Measurements from ENCODE around the gene SPOCK2.
"Not testable (repeated sequence)": the region's sequence is repeated elsewhere in the genome, so short reads cannot be mapped to it uniquely, and the experiment has no call there.

Gene SPOCK2

GRCh38 chr10:72032409-72033162 is 55.8 kb downstream of the SPOCK2 start:
- not testable (repeated sequence) for DNase-seq (ENCODE audit: low read depth in 2 of 2)

GRCh38 chr10:72031706-72032105 is 56.6 kb downstream of the SPOCK2 start:
- DNase-seq (ENCODE audit: low read depth in 2 of 2) = no peak

DNA sequence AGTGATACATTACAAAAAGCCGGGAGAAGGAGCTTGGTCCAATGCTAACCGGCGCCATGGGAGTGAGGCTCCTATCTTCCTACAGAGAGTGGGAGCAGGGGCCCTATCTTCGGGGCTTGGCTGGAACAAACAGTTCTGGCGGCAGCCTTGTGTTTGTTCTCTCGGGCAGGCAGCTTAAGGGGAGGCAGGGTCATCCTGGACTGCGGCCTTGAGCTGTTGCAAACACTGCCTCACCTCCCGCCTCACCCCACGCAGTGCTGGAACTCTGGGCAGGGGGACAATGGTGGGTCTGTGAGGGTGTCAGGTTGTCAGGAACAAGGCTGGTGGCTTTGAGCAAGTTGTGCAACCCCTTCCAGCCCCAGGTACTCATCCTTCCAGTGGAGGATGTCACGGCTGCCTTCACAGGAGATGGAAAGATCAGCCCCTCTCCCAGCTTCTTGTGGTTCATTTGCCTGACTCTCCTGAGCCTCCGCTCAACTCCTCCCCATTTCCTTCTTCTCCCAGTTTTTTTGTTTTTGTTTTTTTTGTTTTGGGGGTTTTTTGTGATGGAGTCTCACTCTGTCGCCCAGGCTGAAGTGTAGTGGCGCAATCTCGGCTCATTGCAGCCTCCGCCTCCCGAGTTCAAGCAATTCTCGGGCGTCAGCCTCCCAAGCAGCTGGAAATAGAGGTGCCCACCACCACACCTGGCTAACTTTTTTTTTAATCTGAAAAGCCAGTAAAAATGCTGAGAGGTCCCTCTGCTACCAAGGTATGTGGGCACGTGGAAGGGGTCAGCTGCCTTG is 57.4 kb downstream of the SPOCK2 start:
- no peak for DNase-seq (ENCODE audit: low read depth in 2 of 2)

GRCh38 chr10:72029414-72029813 is 58.9 kb downstream of the SPOCK2 start:
- DNase-seq (ENCODE audit: low read depth in 2 of 2) = no peak

DNA sequence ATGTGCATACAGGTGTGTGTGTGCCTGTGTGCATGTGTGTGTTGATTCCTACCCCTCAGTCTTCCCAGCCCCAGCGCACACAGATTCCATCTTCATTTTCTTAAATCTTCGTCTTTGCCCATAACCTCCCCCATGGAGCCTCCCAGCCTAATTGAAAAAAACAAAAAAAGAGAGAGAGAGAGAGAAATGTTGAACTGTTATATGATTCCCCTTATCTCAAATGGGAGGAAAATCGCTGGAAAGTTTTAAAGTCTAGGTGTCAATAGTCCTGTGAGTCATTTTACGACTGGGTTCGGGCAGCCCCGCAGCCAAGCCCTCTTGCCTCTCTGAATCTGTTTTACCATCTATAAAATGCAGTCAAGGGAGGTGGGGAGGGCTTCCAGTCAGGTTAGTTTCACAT is 60.9 kb downstream of the SPOCK2 start:
- DNase-seq (ENCODE audit: low read depth in 2 of 2) = no peak

- no peak for DNase-seq (ENCODE audit: low read depth in 2 of 2)
Observed at GRCh38 chr10:72026278-72027111, 61.9 kb downstream of the SPOCK2 start.

DNA sequence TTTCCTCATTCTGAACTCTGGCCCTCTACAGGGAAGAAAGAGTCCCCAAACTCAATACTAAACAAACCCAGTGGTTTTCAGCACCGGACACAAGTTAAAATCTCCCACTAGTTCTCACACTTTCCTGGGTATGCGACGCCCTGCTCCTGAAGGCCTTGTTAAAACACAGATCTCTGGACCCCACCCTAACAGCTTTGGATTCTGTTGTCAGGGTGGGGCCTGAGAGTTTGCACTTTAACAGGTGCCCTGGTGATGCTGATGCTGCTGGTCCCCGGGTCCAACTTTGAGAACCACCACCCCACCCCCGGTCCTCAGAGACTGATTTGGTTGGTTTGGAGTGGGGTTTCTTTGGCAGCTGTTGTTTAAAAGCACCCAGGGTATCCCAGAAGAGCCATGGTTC is 62.5 kb downstream of the SPOCK2 start:
- DNase-seq (ENCODE audit: low read depth in 2 of 2) = no peak

DNA sequence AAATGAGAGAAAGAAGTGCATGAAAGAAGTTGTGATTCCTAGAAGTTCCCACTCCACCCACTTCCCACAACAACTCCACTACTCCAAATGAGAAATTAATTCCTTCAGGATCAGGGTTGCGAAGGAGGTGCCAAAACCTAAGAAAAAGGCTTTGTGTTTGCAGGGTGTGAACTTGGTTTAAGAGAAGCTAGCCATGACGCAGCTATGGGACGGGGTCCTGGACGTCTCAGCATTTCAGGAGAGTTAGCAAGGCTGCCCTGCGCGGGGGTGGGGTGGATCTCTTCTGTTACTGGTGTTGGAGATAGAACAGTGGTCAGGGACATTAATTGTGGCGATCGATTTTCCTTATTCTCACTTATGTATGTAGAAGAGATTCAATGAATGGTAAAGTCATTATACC is 63.0 kb downstream of the SPOCK2 start:
- DNase-seq (ENCODE audit: low read depth in 2 of 2) = no peak

- no peak for DNase-seq (ENCODE audit: low read depth in 2 of 2)
Observed at GRCh38 chr10:72024596-72024995, 63.8 kb downstream of the SPOCK2 start.

- DNase-seq (ENCODE audit: low read depth in 2 of 2) = no peak
Observed at GRCh38 chr10:72022228-72022627, 66.1 kb downstream of the SPOCK2 start.

DNA sequence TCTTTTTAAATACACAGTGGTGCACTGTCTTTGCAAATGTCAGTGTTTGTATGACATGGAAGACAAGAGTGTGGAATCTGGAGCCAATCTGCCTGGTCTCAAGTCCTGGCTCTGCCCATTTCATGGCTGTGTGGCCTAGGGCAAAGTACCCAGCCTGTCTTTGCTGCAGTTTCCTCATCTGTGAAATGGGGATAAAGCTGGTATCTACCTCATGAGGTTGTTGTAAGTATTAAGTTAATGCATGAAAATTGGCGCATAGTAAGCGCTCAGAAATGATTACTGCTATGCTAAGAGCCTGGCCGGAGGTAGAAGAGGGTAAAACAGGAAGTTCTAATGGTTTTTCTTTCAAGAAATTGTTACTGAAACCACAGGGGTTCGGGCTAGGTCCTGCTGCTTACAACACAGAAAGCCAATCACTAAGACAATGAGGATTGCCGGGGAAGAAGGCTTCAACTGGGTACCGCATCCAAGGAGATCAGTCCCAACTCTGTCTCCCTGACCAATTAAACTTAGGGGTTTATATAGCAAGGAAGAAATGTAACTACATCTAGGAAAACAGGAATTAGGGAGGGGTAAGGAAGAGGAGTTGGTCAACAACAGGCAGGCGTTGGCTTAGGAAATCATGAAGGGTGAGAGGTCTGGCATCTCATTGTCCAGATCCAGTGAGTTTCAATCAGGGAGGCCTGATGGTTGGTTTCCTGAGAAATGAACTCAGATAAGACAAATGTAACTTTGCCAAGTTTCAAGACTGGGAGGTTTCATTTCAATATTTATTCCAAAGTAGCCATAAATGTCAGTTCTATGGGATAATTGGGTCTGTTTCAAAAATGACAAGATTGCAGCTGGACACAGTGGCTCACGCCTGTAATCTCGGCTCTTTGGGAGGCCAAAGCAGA is 67.2 kb downstream of the SPOCK2 start:
- no peak for DNase-seq (ENCODE audit: low read depth in 2 of 2)

- no peak for DNase-seq (ENCODE audit: low read depth in 2 of 2)
Observed at GRCh38 chr10:72019085-72019876, 69.1 kb downstream of the SPOCK2 start.

- no peak for DNase-seq (ENCODE audit: low read depth in 2 of 2)
Observed at GRCh38 chr10:72016608-72017300, 71.6 kb downstream of the SPOCK2 start.

DNA sequence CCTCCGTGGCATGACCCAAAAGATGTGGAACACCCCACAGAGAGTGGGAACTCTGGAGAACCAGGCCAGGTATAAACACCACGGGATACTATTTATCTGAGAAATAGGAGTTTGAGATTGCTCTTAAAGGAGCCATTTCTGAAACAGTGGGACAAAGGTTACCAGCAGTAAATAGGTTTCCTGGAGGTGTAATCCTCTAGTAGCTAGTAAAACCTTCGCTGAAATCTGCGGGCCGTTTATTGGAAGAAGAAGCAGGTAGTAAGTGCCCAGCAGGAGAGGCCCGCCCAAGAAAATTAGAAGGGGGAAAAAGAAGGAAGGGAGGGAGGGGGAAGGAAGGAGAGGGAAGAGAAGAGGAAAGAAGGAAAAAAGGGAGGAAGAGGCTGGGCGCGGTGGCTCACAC is 72.5 kb downstream of the SPOCK2 start:
- no peak for DNase-seq (ENCODE audit: low read depth in 2 of 2)

- no peak for DNase-seq (ENCODE audit: low read depth in 2 of 2)
Observed at GRCh38 chr10:72014785-72015480, 73.4 kb downstream of the SPOCK2 start.

GRCh38 chr10:72014197-72014596 is 74.2 kb downstream of the SPOCK2 start:
- no peak for DNase-seq (ENCODE audit: low read depth in 2 of 2)

DNA sequence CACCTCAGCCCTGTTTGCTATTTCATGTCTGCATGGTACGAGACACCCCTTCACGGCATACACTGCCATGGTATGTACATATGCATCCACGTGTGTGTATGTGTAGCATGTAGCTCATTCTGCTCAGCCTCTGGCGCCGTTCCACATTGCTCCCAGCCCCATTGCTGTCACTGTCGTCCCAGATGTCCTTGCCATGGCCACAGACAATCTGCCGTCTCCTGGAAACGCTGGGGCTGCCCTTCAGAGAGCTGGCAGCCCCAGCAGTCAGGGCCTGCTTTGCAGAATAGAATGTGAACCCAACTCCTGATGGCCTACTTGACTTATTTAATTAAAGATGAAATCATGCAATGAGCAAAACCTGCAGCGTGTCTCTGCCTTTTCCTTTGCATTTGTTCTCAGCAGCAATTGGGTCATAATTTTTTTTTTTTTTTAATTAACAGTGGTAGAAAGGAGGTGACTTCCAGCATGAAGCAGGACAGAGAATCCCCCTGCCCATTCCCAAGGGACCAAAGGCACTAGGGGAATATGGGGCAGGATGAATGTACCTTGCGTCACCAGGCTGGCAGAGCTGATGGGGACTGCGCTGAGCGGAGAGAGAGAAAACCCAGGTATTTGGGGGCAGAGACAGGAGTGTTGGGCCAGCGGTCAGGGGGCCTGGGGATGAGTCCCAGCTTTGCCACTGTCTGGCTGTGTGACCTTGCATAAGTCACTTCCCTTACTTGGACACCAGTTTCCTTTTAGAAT is 75.0 kb downstream of the SPOCK2 start:
- no peak for DNase-seq (ENCODE audit: low read depth in 2 of 2)

GRCh38 chr10:72012796-72013195 is 75.6 kb downstream of the SPOCK2 start:
- DNase-seq (ENCODE audit: low read depth in 2 of 2) = no peak
